ENCODE measurements around the gene ARPC5.

GRCh38 chr1:183607322-183607980, 28.1 kb downstream of the ARPC5 start:
- TF ChIP-seq, protein P1, sequence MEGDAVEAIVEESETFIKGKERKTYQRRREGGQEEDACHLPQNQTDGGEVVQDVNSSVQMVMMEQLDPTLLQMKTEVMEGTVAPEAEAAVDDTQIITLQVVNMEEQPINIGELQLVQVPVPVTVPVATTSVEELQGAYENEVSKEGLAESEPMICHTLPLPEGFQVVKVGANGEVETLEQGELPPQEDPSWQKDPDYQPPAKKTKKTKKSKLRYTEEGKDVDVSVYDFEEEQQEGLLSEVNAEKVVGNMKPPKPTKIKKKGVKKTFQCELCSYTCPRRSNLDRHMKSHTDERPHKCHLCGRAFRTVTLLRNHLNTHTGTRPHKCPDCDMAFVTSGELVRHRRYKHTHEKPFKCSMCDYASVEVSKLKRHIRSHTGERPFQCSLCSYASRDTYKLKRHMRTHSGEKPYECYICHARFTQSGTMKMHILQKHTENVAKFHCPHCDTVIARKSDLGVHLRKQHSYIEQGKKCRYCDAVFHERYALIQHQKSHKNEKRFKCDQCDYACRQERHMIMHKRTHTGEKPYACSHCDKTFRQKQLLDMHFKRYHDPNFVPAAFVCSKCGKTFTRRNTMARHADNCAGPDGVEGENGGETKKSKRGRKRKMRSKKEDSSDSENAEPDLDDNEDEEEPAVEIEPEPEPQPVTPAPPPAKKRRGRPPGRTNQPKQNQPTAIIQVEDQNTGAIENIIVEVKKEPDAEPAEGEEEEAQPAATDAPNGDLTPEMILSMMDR (IDR thresholded peaks at IDR 0.05): no peak
- TF ChIP-seq POLR2A (IDR thresholded peaks at IDR 0.05): no peak
